Right cardiac atrium (tissue), 5 donors: ENCODE data around the gene DOCK9. TPM values are rescaled to one million over a fixed set of nuclear protein-coding genes. Genes with fewer than 3 reads are reported as not detected.
A peak's percentile ranks its signal among the peaks of the same experiment; 100 is the strongest.

Experiments used
- ATAC-seq, 2 donors: fragments of 200-7000 bp; cut with Tn5 transposase; one replicate each; pipeline versions ENCODE4 v1.8.0 to v1.9.1; 2020; ENCODE audit warnings: moderate library complexity in 2 of 2, mild to moderate bottlenecking in 1 of 2
- DNase-seq, 3 donors: peaks; one replicate each; pipeline ENCODE4 v3.0.0-alpha.2; 2020
- H3K27ac ChIP-seq: one replicate; pipeline ENCODE4 v1.5.1; 2013; ENCODE audit warnings: mild to moderate bottlenecking, low read length, control low read depth, moderate library complexity
- H3K27me3 ChIP-seq: one replicate; pipeline ENCODE4 v1.6.1; 2013; ENCODE audit not compliant: control insufficient read depth, insufficient read depth
- H3K4me1 ChIP-seq: one replicate; pipeline ENCODE4 v1.6.1; 2013; ENCODE audit warnings: low read length; ENCODE audit not compliant: control insufficient read depth, insufficient read depth
- H3K4me3 ChIP-seq: one replicate; pipeline ENCODE4 v1.5.1; 2013; ENCODE audit warnings: low read length, control low read depth
- H3K9me3 ChIP-seq: one replicate; pipeline ENCODE4 v1.6.1; 2013; ENCODE audit warnings: low read length; ENCODE audit not compliant: control insufficient read depth
- WGBS: extraction: QIAGEN DNeasy Blood & Tissue Kit; methylation state at CpG from one replicate; pipeline ENCODE4 v1.1.7; 2013; 5-methylcytosine and 5-hydroxymethylcytosine counted together
- intact Hi-C, 4 donors: fragments of 100-400 bp; cut with DNase I; formaldehyde crosslinking; loops; one replicate each; pipeline versions ENCODE4 v1.11.0 to v1.14.0; 2022 to 2023
- polyA plus RNA-seq: library from polyadenylated mRNA; stranded (reverse); fragments of 200-250 nt; gene quantifications from one replicate; pipeline ENCODE4 v1.2.3, GENCODE V29; 2013
- total RNA-seq, 4 donors: library from RNA; stranded (reverse); fragmentation: NEBNext Ultra II Directional; extraction: Animal tissue kit (Norgen Biotek cat#: 25700); gene quantifications; one replicate each; pipeline ENCODE4 v1.2.1, GENCODE V29; 2021
- donor health status: healthy with polysubstance abuse.
- donor health status: DM: no; HTN: yes; CAD: no.
- donor health status: DM: no; HTN: no; CAD: no.
- donor health status: DM: no; HTN: yes; CAD: no; lungs with severe emphysema.
- donor health status: DM: yes; HTN: yes; CAD: no.

Gene DOCK9
- total and polyA plus RNA-seq, 5 donors: 26.8 to 59.7 (median 55.4) TPM

DNA sequence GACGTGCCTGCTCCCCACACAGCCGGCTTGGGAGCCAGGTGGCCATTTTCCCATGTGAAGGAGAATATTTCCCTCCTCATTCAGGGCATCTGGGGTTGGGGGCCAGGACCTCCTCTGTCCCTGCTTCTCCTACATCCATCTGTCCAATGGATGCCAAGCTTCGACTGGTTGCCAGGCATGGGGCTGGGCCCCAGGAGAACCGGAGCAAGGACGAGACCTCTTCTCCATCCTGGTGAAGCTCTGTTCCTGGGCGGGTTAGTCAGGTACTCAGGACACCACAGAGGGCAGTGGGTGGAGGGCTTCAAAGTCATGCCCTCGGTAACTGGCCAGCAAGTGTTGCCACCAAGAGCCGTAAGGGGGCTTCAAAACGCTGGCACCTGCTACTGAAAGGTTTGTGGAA is 203.1 kb downstream of the DOCK9 start:
- 91% methylated on average over 9 of the region's 9 CpGs for WGBS
- Histone ChIP-seq H3K4me1 (no peaks in the 10 kb centered on the region), H3K9me3 (no peaks in the 10 kb centered on the region), H3K27me3 (no peaks in the 10 kb centered on the region), H3K4me3 (no peak overlapping the region), H3K27ac (no peak overlapping the region)
- intact Hi-C loops: no loop called here
- DNase-seq (no peak), ATAC-seq (no peak)

DNA sequence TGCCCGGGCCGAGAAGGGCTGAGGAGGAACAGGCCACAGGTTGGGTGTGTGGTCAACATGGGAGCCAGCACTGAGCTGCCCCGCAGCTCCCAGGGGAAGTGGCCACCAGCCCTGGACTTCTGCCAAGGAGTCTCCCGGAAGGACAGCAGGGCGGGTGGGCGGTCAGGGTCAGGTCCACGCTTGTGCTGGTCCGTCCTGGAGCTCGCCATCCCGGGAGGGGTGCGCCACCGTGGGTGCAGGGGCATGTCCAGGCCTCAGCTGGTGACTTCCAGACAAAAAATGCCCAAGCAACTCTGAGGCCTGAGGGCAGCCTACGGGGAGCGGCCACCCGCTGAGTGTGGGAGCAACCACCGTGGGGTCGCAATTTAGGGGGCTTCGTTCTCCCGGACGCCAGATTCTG is 203.9 kb downstream of the DOCK9 start:
- intact Hi-C loops: no loop called here
- peak in 1 of 3 donors; percentile 57 for DNase-seq
- Histone ChIP-seq H3K9me3 (no peaks in the 10 kb centered on the region), H3K4me3 (no peak overlapping the region), H3K27ac (no peak overlapping the region), H3K27me3 (no peaks in the 10 kb centered on the region), H3K4me1 (no peaks in the 10 kb centered on the region)
- ATAC-seq: no peak
- WGBS: 89% methylated on average over 20 of the region's 20 CpGs

DNA sequence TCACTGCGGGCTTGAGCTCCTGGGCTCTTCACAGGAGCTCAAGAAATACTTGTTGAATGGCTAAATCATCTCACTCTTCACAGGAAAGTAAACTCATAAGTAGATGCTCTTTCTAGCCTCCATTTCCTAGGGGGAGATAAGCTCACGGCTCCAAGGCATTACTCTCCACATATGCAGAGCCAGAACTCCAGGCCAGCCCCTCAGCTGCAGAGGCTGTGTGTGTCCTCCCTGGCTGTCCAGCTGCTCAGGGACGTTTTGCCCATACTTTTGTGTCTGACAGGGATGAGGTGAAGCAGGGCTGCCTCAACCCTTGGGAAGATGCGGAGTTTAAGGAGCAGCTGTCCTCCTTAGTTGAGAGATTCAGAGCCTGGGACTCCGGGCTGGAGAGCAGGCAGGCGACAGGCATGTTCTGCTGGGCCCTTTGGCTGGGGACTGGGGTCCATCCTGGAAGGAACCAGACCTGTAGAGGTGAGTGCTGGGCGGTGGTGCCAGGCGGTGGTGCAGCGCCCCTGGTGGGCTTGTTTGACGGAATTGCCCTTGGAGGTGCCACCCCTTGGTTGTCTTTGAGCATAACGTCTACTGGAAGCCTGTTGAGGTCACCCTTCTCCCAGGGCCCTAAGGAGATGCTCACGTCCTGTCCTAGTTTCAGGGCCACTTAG is 204.9 kb downstream of the DOCK9 start:
- ATAC-seq: no peak
- intact Hi-C loops: no loop called here

DNA sequence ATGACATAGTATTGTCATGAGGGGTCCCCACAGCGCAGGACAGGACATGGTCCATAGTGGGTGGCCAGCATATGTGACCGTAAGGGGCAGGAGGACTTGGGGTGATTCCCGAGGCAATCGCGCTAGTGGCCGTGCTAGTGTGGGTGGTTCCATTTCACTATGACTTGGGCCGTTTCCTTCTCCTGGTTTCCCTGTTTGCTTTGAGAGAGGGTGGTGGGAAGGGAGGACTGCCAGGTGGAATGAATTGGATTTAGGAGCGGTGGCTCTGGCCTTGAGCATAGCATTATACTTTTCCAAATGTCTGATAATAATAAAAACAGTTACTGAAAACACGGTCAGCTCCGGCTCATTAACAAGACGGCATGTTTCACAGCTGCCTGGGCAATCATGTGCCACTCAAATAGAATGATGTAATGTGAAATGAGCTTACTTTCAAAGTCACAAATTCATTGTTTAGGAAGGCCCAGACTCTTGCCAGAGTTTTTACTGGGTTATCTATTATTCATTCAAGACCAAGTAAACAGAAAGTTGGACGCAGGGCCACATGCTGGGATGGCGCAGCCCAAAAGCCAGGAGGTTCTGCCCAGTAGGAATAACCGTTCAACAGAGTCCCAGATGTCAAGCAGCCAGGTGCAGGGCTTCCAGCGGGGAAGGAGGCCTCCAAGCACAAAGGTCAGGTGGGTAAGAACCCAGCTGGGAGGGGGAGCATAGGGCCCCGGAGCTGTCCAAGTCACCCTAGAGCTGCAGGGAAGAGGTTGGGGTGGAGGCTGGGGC is 205.8 kb downstream of the DOCK9 start:
- 90% methylated on average over 16 of the region's 16 CpGs for WGBS
- Histone ChIP-seq H3K27me3 (no peaks in the 10 kb centered on the region), H3K27ac (no peak overlapping the region), H3K4me3 (no peak overlapping the region), H3K9me3 (no peaks in the 10 kb centered on the region), H3K4me1 (no peaks in the 10 kb centered on the region)
- intact Hi-C loops: no loop called here
- ATAC-seq (no peak), DNase-seq (no peak)

More for the DNA sequence above, 204.9 kb downstream of the DOCK9 start:
- Histone ChIP-seq H3K9me3 (no peaks in the 10 kb centered on the region), H3K27ac (no peak overlapping the region), H3K4me1 (no peaks in the 10 kb centered on the region), H3K4me3 (no peak overlapping the region), H3K27me3 (no peaks in the 10 kb centered on the region)
- DNase-seq: no peak
- WGBS: 76% methylated on average over 12 of the region's 12 CpGs

DNA sequence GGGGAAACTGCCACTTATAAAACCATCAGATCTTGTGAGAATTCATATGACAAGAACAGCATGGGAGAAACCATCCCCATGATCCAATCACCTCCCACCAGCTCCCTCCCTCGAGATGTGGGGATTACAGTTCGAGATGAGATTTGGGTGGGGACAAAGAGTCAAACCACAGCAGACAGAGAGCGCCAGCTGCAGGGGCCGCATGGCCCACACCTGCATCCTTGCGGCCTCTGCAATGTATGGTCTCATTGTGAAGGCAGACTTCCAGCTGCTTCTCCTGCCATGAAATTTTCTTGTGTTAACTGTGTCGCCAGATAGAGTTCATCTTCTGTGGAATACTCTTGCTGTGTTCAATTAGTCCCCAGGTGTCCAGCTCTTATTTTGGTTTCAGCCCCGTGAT is 208.1 kb downstream of the DOCK9 start:
- WGBS: 84% methylated on average over 7 of the region's 7 CpGs
- Histone ChIP-seq H3K9me3 (no peaks in the 10 kb centered on the region), H3K27ac (no peak overlapping the region), H3K4me1 (no peaks in the 10 kb centered on the region), H3K4me3 (no peak overlapping the region), H3K27me3 (no peaks in the 10 kb centered on the region)
- ATAC-seq (no peak), DNase-seq (no peak)
- intact Hi-C loops: no loop called here

DNA sequence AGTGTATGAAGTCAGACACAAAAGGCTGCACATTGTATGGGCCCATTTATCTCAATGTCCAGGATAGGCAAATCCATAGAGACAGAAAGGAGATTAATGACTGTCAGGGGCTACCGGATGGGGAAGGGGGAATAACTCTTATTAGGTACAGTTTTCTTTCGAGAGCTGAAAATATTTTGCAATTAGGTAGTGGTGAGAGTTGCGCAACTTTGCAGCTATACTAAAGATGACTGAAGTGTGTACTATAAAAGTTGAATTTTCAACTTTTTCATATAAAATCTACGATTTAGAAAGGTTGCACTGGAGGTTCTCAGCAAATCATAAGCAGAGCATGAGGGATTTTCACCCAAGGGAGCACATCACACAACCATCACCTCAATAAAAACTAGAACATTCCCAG is 209.3 kb downstream of the DOCK9 start:
- no peak for ATAC-seq
- WGBS: 82% methylated on average over 4 of the region's 4 CpGs
- intact Hi-C loops: no loop called here

DNA sequence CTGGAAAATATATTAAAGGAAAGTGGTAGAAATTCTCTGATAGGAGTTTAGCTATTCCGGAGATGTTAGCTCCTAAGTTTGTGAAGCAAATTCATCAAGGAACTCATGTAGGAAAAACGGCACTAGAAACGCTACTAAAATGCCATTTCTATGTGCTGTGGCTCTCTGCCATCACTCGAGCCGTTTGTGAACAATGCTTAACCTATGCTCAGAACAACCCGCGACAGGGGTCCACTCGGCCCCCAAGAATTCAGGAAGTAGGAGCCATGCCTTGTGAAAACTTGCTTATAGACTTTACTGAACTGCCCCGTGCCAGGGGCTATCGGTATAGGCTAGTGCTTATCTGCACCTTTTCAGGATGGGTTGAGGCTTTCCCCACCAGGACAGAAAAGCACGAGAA is 211.2 kb downstream of the DOCK9 start:
- WGBS: 75% methylated on average over 11 of the region's 11 CpGs
- Histone ChIP-seq H3K27ac (no peak overlapping the region), H3K9me3 (no peaks in the 10 kb centered on the region), H3K27me3 (no peaks in the 10 kb centered on the region), H3K4me3 (no peak overlapping the region), H3K4me1 (no peaks in the 10 kb centered on the region)
- ATAC-seq (no peak), DNase-seq (no peak)
- intact Hi-C loops: no loop called here

More for the DNA sequence above, 209.3 kb downstream of the DOCK9 start:
- Histone ChIP-seq H3K9me3 (no peaks in the 10 kb centered on the region), H3K27ac (no peak overlapping the region), H3K27me3 (no peaks in the 10 kb centered on the region), H3K4me3 (no peak overlapping the region), H3K4me1 (no peaks in the 10 kb centered on the region)
- DNase-seq: no peak

DNA sequence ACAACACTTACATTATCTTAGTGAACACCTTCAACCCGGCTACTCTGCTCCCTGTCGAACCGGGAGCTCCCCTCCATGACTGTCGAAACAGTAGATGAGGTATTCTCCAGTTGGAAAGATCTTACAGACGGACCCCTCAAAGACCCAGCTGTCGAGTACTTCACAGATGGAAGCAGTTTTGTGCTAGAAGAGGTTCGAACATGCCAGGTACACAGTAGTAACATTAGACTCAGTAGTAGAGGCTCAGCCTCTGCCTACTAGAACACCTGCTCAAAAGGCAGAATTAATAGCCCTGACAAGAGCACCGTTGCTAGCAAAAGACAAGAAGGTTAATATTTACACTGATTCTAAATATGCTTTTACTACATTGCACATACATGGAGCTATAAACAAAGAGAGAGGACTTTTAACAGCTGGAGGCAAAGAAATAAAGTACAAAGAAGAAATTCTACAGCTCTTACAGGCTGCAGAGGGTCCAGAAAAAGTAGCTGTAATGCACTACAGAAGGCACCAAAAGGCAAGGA is 211.8 kb downstream of the DOCK9 start:
- WGBS: 87% methylated on average over 8 of the region's 8 CpGs
- Histone ChIP-seq H3K27ac (no peak overlapping the region), H3K9me3 (no peaks in the 10 kb centered on the region), H3K4me1 (no peaks in the 10 kb centered on the region), H3K4me3 (no peak overlapping the region), H3K27me3 (no peaks in the 10 kb centered on the region)
- DNase-seq (no peak), ATAC-seq (no peak)
- intact Hi-C loops: no loop called here

DNA sequence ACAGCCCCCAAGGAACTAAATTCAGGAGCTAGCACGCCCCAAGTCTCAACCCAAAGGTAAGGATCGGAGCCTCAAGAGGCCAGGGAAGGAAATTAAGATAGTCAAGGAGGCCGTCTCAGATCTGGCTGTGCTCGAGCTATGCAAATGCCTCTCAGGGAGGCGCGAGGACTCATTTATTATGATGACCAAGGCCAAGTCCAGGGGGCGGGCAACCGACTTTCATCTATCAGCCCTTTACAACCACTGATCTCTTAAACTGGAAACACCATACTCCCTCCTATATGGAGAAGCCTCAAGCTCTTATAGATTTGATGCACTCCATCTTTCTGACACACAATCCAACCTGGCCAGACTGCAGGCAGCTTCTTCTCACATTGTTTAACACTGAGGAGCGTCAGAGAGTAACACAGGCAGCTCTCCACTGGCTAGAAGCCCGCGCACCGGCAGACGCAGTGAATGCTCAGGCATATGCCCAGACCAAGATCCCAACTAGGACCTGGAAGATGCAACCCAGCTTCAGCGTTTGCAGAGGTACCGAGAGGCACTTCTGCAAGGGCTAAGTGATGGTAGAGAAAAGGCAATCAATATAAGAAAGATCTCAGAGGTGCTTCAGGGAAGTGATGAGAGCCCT is 215.8 kb downstream of the DOCK9 start:
- DNase-seq: no peak
- H3K4me3 ChIP-seq: peak overlapping the region; percentile 26
- no peak overlapping the region for H3K27ac ChIP-seq
- no peak for ATAC-seq
- H3K9me3 ChIP-seq: no peaks in the 10 kb centered on the region
- no peaks in the 10 kb centered on the region for H3K4me1 ChIP-seq
- intact Hi-C loops: no loop called here
- no peaks in the 10 kb centered on the region for H3K27me3 ChIP-seq
- 81% methylated on average over 15 of the region's 15 CpGs for WGBS

DNA sequence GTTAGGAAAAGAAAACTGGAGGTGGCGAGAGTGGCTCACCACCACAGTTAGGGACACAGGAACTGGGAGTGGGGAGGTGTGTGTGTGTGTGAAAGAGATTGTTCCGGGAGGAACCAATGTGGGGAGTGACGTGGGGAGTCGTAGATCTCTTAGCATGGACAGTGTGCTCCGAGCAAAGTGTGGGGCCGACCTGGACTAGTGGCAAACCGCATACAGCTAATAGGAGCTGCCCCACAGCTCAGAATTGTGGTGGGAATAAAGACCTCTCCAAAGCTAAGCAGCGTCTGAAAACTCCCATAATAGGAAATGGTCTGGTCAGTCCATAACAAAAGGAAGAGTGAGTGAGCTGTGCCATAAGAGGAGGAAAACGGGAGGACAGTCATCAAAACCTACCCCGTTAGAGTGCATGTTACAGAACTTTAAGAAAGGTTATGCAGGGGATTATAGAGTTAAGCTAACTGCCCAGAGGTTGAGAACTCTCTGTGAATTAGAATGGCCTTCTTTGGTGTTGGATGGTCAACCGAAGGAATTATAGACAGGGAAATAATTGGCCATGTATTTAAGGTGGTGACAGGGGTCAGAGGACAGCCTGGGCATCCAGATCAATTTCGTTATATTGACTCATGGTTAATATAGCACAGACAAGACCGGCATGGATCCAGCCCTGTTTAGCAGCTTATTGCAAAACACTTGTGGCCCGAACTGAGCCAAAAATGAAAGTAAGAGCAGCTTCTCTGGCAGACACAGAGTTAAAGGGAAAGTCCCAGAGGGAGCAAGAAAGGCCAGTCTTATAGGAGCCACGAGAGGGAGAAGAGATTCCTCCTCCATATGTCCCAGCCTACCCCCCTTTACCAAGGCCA is 216.5 kb downstream of the DOCK9 start:
- 70% methylated on average over 15 of the region's 15 CpGs for WGBS
- intact Hi-C loops: no loop called here
- H3K9me3 ChIP-seq: no peaks in the 10 kb centered on the region
- no peaks in the 10 kb centered on the region for H3K4me1 ChIP-seq
- DNase-seq (no peak), ATAC-seq (peak in 1 of 2 donors; percentile 16)
- H3K27me3 ChIP-seq: no peaks in the 10 kb centered on the region
- H3K4me3 ChIP-seq: peak overlapping the region; percentile 26
- no peak overlapping the region for H3K27ac ChIP-seq
